ENCODE data around the gene CALHM4.
A peak's percentile ranks its signal among the peaks of the same experiment; 100 is the strongest.

CALHM4 gene

DNA sequence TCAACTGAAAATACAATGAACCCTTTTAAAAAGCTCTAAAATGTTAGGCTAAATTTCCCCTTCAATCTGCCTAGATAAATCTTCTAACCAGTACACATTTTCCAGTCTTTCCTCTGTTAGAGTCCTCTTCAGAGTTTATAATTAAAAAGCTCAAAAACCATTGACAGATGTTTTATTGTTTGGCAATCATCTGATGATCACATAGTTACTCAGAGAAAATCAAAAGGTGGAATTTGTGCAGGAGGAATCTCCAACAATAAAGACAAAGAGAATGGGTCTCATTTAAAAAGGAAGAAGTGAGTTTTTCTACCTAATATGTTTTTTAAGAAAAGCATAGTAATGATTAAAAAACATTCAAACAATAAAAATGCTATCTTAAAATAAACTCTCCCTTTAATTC, 11.1 kb upstream of the CALHM4 start:
- DNase-seq: no peak

GRCh38 chr6:116543149-116543548, 10.4 kb upstream of the CALHM4 start:
- no peak for DNase-seq

- DNase-seq: no peak
Observed at GRCh38 chr6:116545651-116546050, 7.9 kb upstream of the CALHM4 start, which contains the start of gene TRAPPC3L. Gene TRAPPC3L, minus strand, starts transcription at chr6:116545684. Its CDS starts 170 bp downstream, at chr6:116545514.

DNA sequence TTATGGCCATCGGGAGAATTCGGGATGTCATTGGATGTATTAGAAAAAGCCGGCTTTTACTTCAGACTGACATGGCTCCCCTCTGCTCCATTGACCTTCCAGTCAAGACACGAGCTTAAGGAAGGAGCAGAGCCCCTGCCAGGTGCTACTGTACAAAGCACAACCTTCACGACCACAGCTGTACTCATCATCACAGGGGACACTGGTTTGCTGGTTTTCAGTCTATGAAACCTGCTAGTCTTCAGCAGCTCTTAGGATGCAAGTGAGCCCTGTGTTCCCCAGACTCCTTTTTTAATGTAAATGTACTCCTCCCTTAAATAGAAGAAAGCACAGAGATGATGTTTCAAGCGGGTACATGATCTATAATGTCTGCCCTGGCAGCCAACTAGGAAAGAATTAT, 6.2 kb upstream of the CALHM4 start:
- no peak for DNase-seq

GRCh38 chr6:116550796-116551195, 2.8 kb upstream of the CALHM4 start:
- DNase-seq: no peak

DNA sequence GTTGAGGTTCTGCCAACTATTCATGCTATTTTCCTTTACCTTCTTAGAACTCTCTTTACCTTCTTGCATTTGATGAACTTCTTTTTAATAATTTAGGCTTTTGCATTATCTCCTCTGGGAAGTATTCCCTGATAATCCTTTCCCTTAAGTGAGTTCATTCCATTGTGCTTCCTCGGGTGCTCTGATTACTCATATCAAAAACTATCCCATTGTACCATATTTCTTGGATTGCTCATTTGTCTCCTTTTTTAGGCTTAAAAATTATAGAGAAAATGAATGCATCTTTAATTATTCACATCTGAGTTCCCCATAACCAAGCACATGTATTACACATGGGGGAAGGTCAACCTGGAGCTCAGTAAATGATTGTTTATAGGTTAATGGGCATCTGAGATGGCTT, 2.5 kb downstream of the CALHM4 start:
- no peak for DNase-seq

DNA sequence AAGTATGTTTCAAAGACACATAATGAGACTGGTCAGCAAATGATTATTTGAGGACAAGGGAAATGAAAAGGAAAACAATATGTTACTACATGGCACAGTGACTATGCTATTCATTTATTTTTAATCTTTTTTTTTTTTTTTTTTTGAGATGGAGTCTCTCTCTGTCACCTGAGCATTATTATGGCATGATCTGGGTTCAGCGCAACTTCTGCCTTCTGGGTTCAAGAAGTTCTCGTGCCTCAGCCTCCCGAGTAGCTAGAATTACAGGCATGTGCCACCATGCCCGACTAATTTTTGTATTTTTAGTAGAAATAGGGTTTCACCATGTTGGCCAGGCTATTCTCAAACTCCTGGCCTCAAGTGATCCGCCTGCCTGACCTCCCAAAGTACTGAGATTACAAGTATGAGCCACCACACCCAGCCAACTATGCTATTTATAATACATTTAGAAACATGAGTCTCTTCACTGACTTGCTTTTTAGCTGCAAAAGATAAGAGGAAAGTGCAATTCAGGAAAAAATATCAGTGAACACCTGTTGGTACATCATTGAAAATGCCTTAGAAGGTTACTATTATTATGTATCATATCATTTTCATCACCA, 3.4 kb downstream of the CALHM4 start:
- DNase-seq: no peak

DNA sequence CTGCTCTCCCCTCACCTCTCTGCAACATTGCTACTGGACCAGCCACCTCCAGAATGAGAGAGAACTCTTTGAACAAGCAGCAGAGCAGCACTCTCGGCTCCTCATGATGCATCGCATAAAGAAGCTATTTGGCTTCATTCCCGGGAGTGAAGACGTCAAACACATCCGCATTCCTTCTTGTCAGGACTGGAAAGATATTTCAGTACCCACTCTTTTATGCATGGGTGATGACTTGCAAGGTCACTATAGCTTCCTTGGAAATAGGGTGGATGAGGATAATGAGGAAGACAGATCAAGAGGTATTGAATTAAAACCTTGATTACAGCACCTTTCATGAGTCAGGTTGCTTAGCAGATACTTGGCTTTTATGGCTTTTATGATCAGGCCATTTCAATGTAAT, 4.3 kb downstream of the CALHM4 start:
- no peak for DNase-seq

DNA sequence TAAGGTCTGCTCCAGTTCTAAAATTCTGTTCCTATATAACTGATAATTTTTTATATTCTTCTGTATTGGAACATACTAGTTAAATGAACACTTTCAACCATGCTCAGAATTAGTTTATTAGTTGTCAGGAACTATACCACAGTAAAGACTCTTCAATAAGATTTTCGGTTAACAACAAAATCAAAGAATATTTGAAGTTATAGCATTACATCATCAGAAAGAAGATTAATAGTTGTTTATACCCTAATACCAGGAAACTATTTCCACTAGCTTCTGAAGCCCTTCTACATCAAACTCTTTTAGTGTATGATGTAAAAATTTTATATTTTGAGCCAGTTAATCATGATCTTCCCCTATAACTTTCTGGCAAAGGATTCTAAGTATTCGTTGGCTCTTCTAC, 6.6 kb downstream of the CALHM4 start:
- DNase-seq: no peak

- DNase-seq: peak; percentile 61
Observed at GRCh38 chr6:116561377-116562018, 7.9 kb downstream of the CALHM4 start.

DNA sequence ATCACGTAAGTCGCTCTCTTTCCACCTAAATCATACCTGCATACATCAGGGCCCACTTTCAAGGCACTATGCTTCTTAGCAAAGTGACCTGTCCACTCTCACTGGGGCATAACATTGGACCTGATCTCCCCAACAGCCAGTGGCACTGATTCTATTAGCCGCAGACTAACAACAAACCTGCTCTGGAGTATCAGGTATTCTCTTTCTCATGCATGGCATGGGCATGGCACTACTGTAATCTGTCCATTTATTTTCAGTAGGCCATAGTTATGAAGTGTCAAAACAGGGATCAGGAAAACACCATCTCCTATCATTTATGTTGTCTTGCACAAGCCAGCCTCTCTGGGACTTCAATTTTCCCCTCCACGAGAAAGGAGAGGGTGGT, 8.5 kb downstream of the CALHM4 start:
- DNase-seq: no peak

DNA sequence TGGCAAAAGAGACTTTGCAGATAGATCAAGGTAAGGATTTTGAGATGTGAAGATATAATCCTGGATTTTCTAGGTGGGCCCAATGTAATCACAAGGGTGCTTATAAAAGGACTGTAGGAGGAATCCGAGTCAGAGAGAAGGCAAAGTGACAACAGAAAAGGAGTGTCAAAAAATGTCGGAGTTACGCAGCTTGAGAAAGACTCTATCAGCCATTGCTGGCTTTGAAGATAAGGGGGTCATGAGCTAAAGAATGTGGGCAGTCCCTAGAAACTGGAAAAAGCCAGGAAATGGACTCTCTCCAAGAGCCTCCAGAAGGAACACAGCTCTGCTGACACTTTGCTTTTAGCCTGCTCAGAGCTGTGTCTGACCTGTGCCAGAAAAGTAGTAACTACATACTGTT, 9.1 kb downstream of the CALHM4 start:
- DNase-seq: no peak

DNA sequence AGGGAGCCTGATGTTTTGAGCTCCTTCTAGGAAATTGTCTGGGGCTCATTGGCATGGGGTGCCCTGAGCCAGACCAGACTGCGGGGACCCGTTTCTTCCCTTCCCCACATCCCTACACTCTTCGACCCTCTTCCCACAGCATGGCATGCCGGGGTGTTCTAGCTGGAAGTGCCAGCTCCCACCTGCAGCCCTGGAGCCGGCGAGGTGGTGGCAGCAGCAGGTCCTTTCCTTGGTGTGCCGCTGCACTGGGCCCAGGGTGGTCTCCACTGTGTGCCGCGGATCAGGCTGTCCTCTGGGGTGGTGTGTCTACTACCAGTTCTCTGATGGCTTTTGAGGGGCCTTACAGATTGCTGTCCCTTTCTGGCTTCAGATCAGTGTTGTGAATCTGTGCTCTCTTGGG, 10.3 kb downstream of the CALHM4 start:
- DNase-seq: no peak

DNA sequence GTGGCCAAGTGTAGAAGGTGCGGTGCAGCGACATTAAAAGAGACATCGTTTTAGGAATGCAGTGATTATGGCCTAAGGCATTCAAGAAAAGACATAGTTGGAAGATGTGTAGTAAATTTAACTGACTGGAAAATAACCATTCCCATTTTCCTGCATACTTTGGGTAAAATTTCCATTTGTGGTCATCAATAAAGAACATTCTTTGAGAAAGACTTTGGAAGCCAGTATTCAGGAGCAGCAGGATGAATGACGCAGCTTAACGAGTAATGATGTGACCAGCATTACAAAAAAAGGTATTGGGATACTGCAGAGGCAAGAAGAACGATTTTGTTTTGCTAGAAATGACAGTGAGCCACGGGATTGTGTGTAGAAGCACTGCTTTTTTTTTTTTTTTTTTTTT, 10.8 kb downstream of the CALHM4 start:
- no peak for DNase-seq

DNA sequence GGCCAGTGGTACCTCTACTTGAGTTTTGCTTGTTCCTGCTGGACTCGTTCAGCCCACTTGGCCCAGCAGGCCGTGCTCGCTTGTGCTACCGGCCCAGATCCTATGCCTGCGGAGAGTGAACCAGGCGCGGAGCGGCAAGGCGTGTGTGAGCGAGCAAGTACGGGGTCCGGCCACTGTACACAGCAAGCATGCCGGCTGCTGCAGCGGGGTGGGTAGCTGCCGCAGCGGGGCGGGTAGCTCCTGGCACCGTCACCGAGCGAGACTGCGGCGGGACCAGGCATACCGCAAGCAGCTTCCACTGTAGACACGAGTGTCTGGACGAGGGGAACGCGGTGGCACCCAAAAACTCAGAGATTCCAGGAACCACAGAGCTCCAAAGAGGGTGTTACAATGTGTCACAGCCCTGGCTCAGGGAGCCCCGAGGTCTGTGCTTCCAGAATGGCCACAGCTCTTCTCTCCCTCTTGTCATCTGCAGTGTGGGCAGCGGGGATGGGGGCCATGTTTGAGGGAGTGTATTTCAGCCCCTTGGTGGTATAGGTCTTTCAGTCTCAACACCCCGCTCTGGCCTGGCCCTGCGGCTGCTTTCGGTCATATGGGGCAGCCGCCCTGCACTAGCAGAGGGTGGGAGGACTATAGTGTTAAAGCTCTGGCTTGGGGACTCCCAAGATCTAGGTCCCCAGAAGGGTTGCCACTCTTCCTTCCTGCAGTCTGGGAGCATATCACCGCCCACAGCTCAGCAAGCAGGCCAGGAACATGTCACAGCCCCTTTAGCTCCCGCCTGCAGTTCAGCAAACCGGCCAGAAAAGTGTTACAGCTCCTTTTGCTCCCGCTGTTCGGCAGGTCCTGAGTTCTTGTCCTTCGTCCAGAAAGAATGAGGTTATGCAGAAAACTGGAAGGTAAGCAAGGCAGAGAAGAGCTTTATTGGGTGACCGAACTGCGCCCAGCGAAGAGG, 11.6 kb downstream of the CALHM4 start:
- DNase-seq: no peak

- DNase-seq: no peak
Observed at GRCh38 chr6:116568111-116568510, 14.6 kb downstream of the CALHM4 start.

- no peak for DNase-seq
Observed at GRCh38 chr6:116568821-116569755, 15.5 kb downstream of the CALHM4 start.

DNA sequence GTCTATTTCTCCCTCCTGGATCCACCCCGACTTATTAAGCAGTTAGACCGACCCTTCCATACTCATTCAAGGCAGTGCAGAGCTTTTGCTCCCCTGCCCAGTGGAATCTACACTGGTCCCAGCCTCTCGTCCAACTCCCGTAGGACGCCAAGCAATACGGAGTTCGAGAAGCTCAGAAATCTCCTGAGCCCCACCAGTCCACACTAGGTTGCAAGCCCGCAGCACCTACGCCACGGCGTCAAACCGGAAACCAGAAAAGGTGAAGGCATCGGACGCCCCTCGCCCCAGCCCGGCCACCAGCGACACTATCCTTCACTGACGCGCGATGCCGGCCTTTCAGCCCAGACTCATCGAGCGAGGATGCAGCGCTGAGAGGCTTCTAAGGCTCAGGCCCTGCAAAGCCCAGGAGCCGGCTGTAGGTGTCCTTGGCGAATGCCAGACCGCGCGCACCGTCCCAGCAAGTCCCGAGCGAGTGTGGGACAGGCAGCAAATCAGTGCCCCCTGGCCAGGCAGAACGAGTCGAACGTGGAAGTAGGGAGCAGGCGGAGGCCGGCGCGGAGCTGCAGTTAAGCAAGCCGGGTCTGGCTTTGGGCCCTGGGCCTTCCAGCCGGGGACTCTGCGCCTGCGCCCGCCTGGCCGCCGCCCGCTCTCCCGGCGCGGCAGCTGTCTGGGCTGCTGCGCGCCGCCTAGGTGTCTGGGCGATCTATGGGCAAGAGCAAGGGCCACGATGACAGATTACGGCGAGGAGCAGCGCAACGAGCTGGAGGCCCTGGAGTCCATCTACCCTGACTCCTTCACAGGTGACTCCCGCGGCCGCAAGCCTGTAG, 17.5 kb downstream of the CALHM4 start, which contains the start of gene RWDD1:
Gene RWDD1 (plus strand): TSS at position 649 of the 827 bp plus-strand sequence. CDS start 79 bp downstream, at position 728.
- DNase-seq: peak; percentile 91

DNA sequence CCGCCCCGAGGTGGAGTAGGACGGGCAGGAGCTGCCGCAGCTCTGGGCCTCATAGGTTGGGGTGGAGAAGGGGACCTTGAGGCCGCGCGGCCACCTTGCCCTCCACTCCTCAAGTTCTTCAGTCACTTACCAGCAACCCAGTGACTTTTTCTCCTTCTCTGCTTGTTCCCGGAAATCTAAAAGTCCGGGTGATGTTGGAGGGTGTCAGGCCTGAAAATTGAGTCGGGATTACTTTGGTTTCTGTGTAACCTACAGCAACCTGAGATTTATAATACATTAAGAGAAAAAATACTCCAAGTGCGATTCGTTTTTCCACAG, 18.1 kb downstream of the CALHM4 start:
- no peak for DNase-seq

DNA sequence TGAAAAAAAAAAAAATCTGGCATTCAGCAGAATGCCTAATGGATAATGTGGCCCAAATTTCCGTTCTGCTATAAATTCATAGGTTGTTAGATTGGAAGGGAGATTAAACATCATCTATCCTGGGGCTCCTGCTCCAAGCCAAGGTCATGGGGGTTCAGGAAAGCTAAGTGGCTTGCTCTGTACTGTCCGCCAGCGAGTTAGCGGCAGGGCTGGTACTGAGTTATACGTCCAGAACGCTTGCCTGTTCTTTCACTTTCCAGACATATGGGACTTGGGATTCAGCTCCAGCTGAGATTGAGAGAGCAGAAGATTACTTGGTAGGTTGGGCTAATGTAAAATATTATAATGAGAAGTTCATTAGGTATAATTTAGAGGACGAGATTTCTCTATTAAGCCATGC, 18.6 kb downstream of the CALHM4 start:
- no peak for DNase-seq

GRCh38 chr6:116575227-116575626, 21.7 kb downstream of the CALHM4 start:
- DNase-seq: no peak

GRCh38 chr6:116577486-116577885, 23.9 kb downstream of the CALHM4 start:
- no peak for DNase-seq
